GM21786 (cell line): ENCODE data around the gene RHOF.
"Not testable (repeated sequence)": the region's sequence is repeated elsewhere in the genome, so short reads cannot be mapped to it uniquely, and the experiment has no call there.

ENCODE experiments used
- ATAC-seq: cut with Tn5 transposase; IDR thresholded peaks from one replicate; pipeline ENCODE4 v1.9.1; 2021; ENCODE audit not compliant: unreplicated experiment

RHOF gene

DNA sequence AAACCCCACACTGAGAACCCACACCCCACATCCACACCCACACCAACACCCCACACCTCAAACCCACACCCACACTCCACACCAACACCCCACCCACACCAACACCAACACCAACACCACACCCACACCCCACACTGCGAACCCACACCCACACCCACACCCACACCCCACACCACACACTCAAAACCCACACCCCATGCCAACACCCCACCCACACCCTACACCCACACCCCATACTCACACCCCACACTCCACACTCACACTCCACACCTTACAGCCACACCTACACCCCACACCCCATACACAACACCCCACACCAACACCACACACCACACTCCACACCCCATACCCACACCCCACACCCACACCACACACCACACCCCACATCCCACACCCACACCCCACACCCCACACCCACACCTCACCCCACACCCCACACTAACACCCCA, 43.0 kb downstream of the RHOF start:
- no peak for ATAC-seq

DNA sequence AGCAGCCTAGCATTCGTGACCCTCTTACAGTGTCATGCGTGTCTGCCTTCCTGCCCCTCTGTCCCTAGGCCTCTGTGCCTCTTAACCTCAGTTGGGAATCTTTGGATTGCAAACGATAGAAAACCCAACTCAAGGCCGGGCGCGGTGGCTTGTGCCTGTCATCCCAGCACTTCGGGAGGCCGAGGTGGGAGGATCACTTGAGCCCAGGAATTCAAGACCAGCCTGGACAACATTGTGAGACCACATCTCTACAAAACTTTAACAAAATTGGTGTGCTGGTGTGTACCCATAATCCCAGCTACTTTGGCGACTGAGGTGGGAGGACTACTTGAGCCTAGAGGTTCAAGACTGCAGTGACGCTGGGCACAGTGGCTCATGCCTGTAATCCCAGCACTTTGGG, 44.2 kb downstream of the RHOF start:
- ATAC-seq: no peak

DNA sequence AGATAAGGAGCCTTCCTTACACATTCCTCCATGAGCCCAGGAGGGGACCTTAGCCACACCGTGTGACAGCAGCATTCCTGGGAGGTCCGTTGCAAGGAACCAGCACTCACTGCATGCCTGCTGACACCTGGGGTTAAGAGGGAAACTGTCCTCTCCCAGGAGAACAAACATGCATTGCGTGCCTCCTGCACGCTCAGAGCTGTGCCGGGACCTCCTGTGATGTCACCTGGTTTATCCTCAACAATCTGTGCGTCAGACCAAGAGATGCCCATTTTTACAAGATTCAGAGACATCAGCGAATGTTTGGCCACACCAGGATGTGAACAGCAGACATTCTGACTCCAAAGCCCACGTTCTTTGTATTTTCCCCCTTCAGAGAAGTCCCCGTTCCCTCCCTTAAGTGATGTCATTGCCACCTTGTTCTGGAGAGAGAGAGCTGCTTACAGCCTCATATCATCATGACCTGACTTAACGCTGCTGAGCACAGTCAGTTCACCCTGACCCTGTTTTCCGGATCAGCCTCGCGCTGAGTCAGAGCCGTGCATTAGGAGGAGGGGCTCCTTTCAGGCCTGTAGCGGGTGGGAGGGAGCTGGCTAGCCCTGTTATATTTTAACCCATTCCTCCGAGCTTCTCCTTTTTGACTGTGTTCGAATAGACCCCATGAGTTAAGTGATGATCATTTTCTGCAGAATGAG, 44.8 kb downstream of the RHOF start:
- ATAC-seq: no peak

DNA sequence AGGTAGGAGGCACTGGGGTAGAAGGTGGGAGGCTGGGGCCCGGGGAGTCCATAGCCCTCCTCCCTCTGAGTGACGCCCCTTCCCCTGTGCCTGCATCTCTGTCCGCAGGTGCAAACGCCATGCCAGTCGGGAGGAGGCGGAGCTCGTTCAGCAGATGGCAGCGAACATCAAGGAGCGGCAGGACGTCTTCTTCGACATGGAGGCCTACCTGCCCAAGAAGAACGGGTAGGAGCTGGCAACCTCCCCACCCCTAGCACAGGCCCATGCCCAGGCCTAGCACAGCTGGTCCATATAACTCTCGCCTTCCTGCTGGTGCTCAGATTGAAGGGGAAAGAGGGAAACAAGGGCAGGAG, 45.3 kb downstream of the RHOF start:
- ATAC-seq: no peak

DNA sequence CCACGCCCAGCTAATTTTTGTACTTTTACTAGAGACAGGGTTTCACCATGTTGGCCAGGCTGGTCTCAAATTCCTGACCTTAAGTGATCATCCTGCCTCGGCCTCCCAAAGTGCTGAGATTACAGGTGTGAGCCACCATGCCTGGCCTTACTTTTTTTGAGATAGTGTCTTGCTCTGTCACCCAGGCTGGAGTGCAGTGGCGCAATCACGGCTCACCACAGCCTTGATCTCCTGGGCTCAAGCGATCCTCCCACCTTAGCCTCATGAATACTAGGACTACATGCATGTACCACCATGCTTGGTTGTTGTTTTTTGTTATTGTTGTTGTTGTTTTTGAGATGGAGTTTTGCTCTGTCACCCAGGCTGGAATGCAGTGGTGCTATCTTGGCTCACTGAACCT, 47.9 kb downstream of the RHOF start:
- not testable (repeated sequence) for ATAC-seq

DNA sequence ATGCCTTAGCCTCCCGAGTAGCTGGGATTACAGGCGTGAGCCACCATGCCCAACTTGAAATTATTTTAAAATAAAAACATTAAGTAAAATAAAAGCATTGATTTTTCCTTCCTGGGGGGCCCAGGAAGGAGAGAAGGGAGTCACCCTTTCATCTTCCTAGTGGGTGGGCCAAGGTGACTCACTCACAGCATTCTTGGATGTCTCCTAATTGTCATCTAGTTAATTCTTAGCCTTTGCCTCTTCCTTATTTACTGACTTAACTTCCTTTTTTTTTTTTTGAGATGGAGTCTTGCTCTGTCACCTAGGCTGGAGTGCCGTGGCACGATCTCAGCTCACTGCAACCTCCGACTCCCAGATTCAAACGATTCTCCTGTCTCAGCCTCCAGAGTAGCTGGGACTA, 51.7 kb downstream of the RHOF start:
- ATAC-seq: no peak

DNA sequence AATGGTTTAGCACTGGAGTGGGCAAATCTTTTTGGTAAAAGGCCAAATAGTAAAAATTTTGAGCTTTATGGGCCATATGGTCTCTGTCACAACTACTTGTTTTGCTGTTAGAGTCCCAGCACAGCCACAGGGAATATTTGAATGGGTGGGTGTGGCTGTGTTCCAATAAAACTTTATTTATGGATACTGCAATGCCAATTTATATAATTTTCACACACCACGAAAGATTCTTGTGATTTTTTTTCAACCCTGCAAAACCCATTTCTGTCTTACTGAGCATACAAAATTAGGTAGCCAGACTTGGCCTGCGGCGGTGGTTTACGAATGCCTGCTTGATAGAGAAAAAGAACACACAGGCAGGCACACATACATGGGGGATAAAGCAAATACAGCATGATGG, 52.6 kb downstream of the RHOF start:
- no peak for ATAC-seq

DNA sequence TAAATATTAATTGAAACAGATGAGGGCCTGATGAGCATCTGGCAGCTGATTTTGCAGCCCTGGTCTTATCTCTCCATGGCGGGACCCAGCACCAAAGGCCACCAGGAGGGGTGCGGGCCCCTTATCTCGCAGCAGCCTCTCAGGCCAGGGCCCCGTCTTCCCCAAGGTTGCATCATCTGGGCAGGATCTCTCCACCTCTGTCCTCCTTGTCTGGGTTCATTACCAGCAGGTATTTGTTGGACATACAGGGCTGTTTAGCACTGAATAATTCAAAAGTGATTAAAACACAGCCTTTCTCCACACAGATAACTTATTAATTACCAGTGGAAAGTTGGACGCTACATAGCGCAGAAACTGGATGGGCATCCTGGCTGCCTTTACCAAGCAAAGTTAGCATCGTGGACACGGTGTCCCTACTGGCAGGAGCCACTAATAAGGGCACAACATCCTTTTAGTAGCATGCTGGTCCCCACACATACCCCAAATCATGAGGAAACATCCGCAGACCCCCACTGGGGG, 55.1 kb downstream of the RHOF start:
- ATAC-seq: no peak

DNA sequence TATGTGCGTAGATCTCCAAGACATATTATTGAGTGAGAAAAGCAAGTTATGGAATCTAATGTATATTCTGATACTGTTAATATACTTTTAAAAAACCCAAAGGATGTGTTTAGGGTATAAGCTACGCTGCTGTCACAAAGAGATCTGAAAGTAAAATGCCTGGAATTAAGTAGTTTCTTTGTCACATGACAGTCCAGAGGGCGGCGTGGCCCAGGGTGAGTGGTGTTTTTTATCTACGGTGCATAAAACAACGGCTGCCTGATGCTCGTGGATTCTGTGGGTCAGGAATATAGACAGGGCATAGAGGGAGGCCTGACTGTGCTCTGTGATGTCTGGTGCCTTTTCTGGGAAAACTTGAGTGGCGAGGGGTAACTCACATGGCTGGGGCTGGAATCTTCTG, 59.6 kb downstream of the RHOF start:
- ATAC-seq: no peak

DNA sequence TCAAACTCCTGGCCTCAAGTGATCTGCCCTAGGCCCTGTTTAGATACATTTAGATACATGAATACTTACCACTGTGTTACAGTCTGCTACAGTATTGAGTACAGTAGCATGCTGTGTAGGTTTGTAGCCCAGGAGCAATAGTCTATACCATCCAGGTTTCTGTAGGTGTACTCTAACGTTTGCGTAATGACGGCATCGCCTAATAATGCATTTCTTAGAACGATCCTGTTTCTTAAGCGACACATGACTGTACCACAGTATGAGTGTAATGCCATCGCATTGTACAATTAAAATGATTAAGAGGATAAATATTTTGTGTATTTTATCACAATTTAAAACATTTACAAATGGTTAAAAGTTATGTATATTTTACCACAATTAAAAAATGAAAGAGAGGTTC, 62.0 kb downstream of the RHOF start:
- no peak for ATAC-seq

DNA sequence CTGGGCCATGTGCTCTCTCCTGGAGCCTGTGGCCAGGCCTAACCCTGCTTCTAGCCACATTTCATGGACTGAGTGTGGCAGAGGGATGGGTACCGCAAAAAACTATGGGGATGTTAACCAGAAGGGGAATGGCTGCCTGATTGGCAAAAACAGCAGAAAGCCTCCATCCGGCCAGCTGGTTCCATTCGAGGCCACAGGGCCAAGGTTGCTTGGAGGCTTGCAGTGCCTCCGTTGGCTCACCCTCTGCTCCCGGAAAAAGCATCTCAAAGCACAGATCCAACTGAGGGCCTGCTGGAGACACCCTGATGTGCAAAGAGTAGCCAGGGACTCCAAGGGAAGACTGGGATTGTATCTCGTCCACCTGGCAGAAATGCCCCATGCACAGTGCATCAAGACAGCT, 64.5 kb downstream of the RHOF start:
- ATAC-seq: no peak
